SK-N-SH (cell line): ENCODE measurements around the gene SH3GLB1. TPM values are rescaled to one million over a fixed set of nuclear protein-coding genes. Genes with fewer than 3 reads are reported as not detected.

ENCODE experiments used
- CTCF ChIA-PET: fragments of 300-600, 350-600 bp; formaldehyde crosslinking; extraction: SDS; loops from one replicate; lab custom pipeline; 2021; lab: Yijun Ruan, JAX
- POLR2A ChIA-PET: fragments of 350-600 bp; sonication (Branson Sonifier 250); formaldehyde crosslinking; extraction: SDS; loops from one replicate; lab custom pipeline; 2020; ENCODE audit warnings: antibody characterized with exemption, inconsistent platforms; lab: Yijun Ruan, JAX
- DNase-seq: peaks from one replicate; pipeline ENCODE4 v3.0.0; 2012
- H2AFZ ChIP-seq: fragments of 200-600 bp; sonication (generic); 2 replicates; pipeline ENCODE4 v1.8.1; 2016; ENCODE audit warnings: antibody characterized with exemption, mild to moderate bottlenecking, low read depth
- H3F3A ChIP-seq: fragments of 200-600 bp; sonication (generic); replicated peaks from 2 replicates; pipeline ENCODE3; 2016; ENCODE audit warnings: antibody characterized with exemption, mild to moderate bottlenecking; ENCODE audit not compliant: insufficient read depth
- H3K27ac ChIP-seq, 2 experiments: fragments of 200-500 bp in 1 of 2; fragments of 200-600 bp in 1 of 2; sonication (Bioruptor generic) in 1 of 2; sonication (generic), shearing (Covaris generic) in 1 of 2; 2 replicates each; pipeline versions ENCODE4 v1.5.1 to v1.6.1; 2014 to 2016; ENCODE audit warnings: low read depth in 2 of 2, inconsistent platforms in 1 of 2, low read length in 1 of 2, mild to moderate bottlenecking in 1 of 2, mixed read lengths in 1 of 2
- H3K27me3 ChIP-seq: fragments of 200-600 bp; sonication (generic), shearing (Covaris generic); 2 replicates; pipeline ENCODE4 v1.6.1; 2016; ENCODE audit warnings: mixed run types; ENCODE audit not compliant: insufficient read depth
- H3K36me3 ChIP-seq, 2 experiments: fragments of 200-500 bp in 1 of 2; fragments of 200-600 bp in 1 of 2; sonication (Bioruptor generic) in 1 of 2; sonication (generic) in 1 of 2; replicated peaks in 1 of 2; 2 replicates each; pipeline versions ENCODE3 to v1.5.1; 2014 to 2016; ENCODE audit warnings: low read length in 1 of 2, mild to moderate bottlenecking in 1 of 2; ENCODE audit not compliant: insufficient read depth in 2 of 2, control insufficient read depth in 1 of 2
- H3K4me1 ChIP-seq, 2 experiments: fragments of 200-500 bp in 1 of 2; fragments of 200-600 bp in 1 of 2; sonication (Bioruptor generic) in 1 of 2; sonication (generic), shearing (Covaris generic) in 1 of 2; 2 replicates each; pipeline versions ENCODE4 v1.5.1 to v1.6.1; 2014 to 2016; ENCODE audit warnings: low read depth in 1 of 2, low read length in 1 of 2, mixed run types in 1 of 2; ENCODE audit not compliant: insufficient read depth in 2 of 2, control insufficient read depth in 1 of 2
- H3K4me2 ChIP-seq: fragments of 200-600 bp; sonication (generic), shearing (Covaris generic); 2 replicates; pipeline ENCODE4 v1.6.1; 2017; ENCODE audit warnings: mixed run types
- H3K4me3 ChIP-seq, 2 experiments: fragments of 200-500 bp in 1 of 2; fragments of 200-600 bp in 1 of 2; sonication (Bioruptor generic) in 1 of 2; sonication (generic), shearing (Covaris generic) in 1 of 2; 2 replicates each; pipeline versions ENCODE4 v1.5.1 to v1.8.1; 2014 to 2016; ENCODE audit warnings: low read depth in 2 of 2, inconsistent platforms in 1 of 2, low read length in 1 of 2, mild to moderate bottlenecking in 1 of 2, mixed read lengths in 1 of 2, moderate library complexity in 1 of 2
- H3K79me2 ChIP-seq: fragments of 200-600 bp; sonication (generic); 2 replicates; pipeline ENCODE4 v1.8.1; 2017; ENCODE audit warnings: mild to moderate bottlenecking; ENCODE audit not compliant: insufficient read depth
- H3K9ac ChIP-seq: fragments of 200-600 bp; sonication (generic); 2 replicates; pipeline ENCODE4 v1.6.1; 2017; ENCODE audit warnings: mixed run types
- H3K9me2 ChIP-seq: fragments of 200-600 bp; sonication (generic); 2 replicates; pipeline ENCODE4 v1.6.1; 2017; ENCODE audit warnings: mixed run types
- H3K9me3 ChIP-seq: fragments of 200-600 bp; sonication (generic); 2 replicates; pipeline ENCODE4 v1.6.1; 2017; ENCODE audit warnings: mixed run types, mild to moderate bottlenecking, moderate library complexity
- H4K20me1 ChIP-seq: fragments of 200-600 bp; sonication (generic); 2 replicates; pipeline ENCODE4 v1.6.1; 2017; ENCODE audit warnings: mild to moderate bottlenecking, mixed run types; ENCODE audit not compliant: insufficient read depth
- CHD2 ChIP-seq: fragments of 150-350 bp; IDR thresholded peaks from 2 replicates; pipeline ENCODE4 v1.6.1; 2018; ENCODE audit warnings: low read length; ENCODE audit not compliant: partially characterized antibody
- EZH2phosphoT487 ChIP-seq: fragments of 200-600 bp; sonication (generic); IDR thresholded peaks from 2 replicates; pipeline ENCODE4 v1.6.1; 2017; ENCODE audit warnings: low read depth, mixed run types, mild to moderate bottlenecking, antibody characterized with exemption, moderate library complexity, borderline replicate concordance
- FOSL2 ChIP-seq: IDR thresholded peaks from 2 replicates; pipeline ENCODE4 v1.4.0; 2012; ENCODE audit warnings: low read depth, mild to moderate bottlenecking, moderate library complexity, borderline replicate concordance
- FOXJ3 ChIP-seq: sonication (generic); formaldehyde crosslinking; IDR thresholded peaks from 2 replicates; pipeline ENCODE4 v1.5.1; 2020; ENCODE audit warnings: mild to moderate bottlenecking, missing genetic modification reagents
- FOXM1 ChIP-seq: IDR thresholded peaks from 2 replicates; pipeline ENCODE4 v1.4.0; 2012; ENCODE audit warnings: low read depth, mild to moderate bottlenecking
- GABPA ChIP-seq: IDR thresholded peaks from 2 replicates; pipeline ENCODE4 v1.4.0; 2012; ENCODE audit warnings: low read depth, mild to moderate bottlenecking
- GATA2 ChIP-seq: sonication (generic); formaldehyde crosslinking; IDR thresholded peaks from 2 replicates; pipeline ENCODE4 v1.5.0; 2020; ENCODE audit warnings: mild to moderate bottlenecking, missing genetic modification reagents
- JUND ChIP-seq: IDR thresholded peaks from 2 replicates; pipeline ENCODE4 v1.4.0; 2012
- MEF2A ChIP-seq: IDR thresholded peaks from 2 replicates; pipeline ENCODE4 v1.4.0; 2012; ENCODE audit warnings: low read depth, borderline replicate concordance
- MXI1 ChIP-seq: IDR thresholded peaks from 2 replicates; pipeline ENCODE4 v1.6.1; 2012; ENCODE audit warnings: mild to moderate bottlenecking, low read depth, low read length, improper control_type of control experiment
- POLR2AphosphoS5 ChIP-seq: IDR thresholded peaks from 2 replicates; pipeline ENCODE4 v1.6.1; 2012; ENCODE audit warnings: low read depth, low read length
- REST ChIP-seq: IDR thresholded peaks from 2 replicates; pipeline ENCODE4 v1.6.1; 2012; ENCODE audit warnings: mild to moderate bottlenecking, low read depth, low read length, moderate library complexity
- RXRA ChIP-seq: IDR thresholded peaks from 2 replicates; pipeline ENCODE4 v1.4.0; 2012; ENCODE audit warnings: low read depth, mild to moderate bottlenecking, borderline replicate concordance
- TCF12 ChIP-seq: IDR thresholded peaks from 2 replicates; pipeline ENCODE4 v1.4.0; 2012
- TEAD4 ChIP-seq: IDR thresholded peaks from 2 replicates; pipeline ENCODE4 v1.4.0; 2012; ENCODE audit warnings: mild to moderate bottlenecking, borderline replicate concordance; ENCODE audit not compliant: insufficient read depth
- YY1 ChIP-seq: IDR thresholded peaks from 2 replicates; pipeline ENCODE4 v1.4.0; 2012; ENCODE audit warnings: low read depth, mild to moderate bottlenecking
- polyA plus RNA-seq, 3 experiments: library from polyadenylated mRNA; depleted of rRNA; stranded (reverse); fragments of >200 nt; gene quantifications; 2 replicates each; pipeline ENCODE4 v1.2.3, GENCODE V29; 2012
- TF ChIP-seq, protein P1 (sequence below): fragments of 150-350 bp; IDR thresholded peaks from 2 replicates; pipeline ENCODE4 v1.6.1; 2016; ENCODE audit warnings: mild to moderate bottlenecking, low read depth, low read length
- TF ChIP-seq, protein P2 (sequence below): IDR thresholded peaks from 2 replicates; pipeline ENCODE4 v1.4.0; 2012; ENCODE audit warnings: low read depth, borderline replicate concordance

SH3GLB1 gene
- polyA plus RNA-seq, 1 of the 3 experiments (the other 2 are of a cell fraction), result 13.2 TPM

GRCh38 chr1:86756062-86756406 is 51.7 kb downstream of the SH3GLB1 start:
- no peaks in the 10 kb centered on the region for H3K9me2 ChIP-seq
- H2AFZ ChIP-seq, result no peak overlapping the region
- H3K4me2 ChIP-seq, result no peak overlapping the region
- TF ChIP-seq MXI1, result no peak
- no peak for TF ChIP-seq CHD2
- TF ChIP-seq RXRA, result no peak
- no peak for TF ChIP-seq MEF2A
- TF ChIP-seq FOXJ3, result no peak
- no peak for TF ChIP-seq REST
- TF ChIP-seq JUND, result no peak
- TF ChIP-seq, protein P1, sequence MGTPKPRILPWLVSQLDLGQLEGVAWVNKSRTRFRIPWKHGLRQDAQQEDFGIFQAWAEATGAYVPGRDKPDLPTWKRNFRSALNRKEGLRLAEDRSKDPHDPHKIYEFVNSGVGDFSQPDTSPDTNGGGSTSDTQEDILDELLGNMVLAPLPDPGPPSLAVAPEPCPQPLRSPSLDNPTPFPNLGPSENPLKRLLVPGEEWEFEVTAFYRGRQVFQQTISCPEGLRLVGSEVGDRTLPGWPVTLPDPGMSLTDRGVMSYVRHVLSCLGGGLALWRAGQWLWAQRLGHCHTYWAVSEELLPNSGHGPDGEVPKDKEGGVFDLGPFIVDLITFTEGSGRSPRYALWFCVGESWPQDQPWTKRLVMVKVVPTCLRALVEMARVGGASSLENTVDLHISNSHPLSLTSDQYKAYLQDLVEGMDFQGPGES, result no peak
- no peak for TF ChIP-seq FOXM1
- TF ChIP-seq TEAD4, result no peak
- TF ChIP-seq EZH2phosphoT487, result no peak
- no peak for TF ChIP-seq YY1
- no peak for TF ChIP-seq TCF12
- no peak for TF ChIP-seq POLR2AphosphoS5
- no peak for TF ChIP-seq GATA2
- TF ChIP-seq, protein P2, sequence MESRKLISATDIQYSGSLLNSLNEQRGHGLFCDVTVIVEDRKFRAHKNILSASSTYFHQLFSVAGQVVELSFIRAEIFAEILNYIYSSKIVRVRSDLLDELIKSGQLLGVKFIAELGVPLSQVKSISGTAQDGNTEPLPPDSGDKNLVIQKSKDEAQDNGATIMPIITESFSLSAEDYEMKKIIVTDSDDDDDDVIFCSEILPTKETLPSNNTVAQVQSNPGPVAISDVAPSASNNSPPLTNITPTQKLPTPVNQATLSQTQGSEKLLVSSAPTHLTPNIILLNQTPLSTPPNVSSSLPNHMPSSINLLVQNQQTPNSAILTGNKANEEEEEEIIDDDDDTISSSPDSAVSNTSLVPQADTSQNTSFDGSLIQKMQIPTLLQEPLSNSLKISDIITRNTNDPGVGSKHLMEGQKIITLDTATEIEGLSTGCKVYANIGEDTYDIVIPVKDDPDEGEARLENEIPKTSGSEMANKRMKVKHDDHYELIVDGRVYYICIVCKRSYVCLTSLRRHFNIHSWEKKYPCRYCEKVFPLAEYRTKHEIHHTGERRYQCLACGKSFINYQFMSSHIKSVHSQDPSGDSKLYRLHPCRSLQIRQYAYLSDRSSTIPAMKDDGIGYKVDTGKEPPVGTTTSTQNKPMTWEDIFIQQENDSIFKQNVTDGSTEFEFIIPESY, result no peak
- no peak for TF ChIP-seq GABPA
- TF ChIP-seq FOSL2, result no peak
- no peaks in the 10 kb centered on the region for H4K20me1 ChIP-seq
- no peaks in the 10 kb centered on the region for H3K9me3 ChIP-seq
- ChIA-PET POLR2A (no interaction called here), CTCF (no interaction called here)
- no peak for DNase-seq
- no peak overlapping the region for H3K27ac ChIP-seq
- H3F3A ChIP-seq, result no peaks in the 10 kb centered on the region
- no peak overlapping the region for H3K9ac ChIP-seq
- peaks cover 0 to 3% of the 10 kb centered on the region in 2 experiments; a peak in 1 of 4 replicates for H3K4me1 ChIP-seq
- no peaks in the 10 kb centered on the region for H3K27me3 ChIP-seq
- no peaks in the 10 kb centered on the region for H3K36me3 ChIP-seq
- no peak overlapping the region for H3K4me3 ChIP-seq
- no peaks in the 10 kb centered on the region for H3K79me2 ChIP-seq
